Natural killer cell (primary cell): Measurements from ENCODE around the gene TLL2. TPM values are rescaled to one million over a fixed set of nuclear protein-coding genes. Genes with fewer than 3 reads are reported as not detected.

Experiments
- ATAC-seq, 3 donors: fragments of 150-1000 bp in 2 of 3; fragments of 200-7000 bp in 1 of 3; cut with Tn5 transposase; 1 replicate in 1 of 3; 2 replicates in 2 of 3; pipeline ENCODE4 v1.10.0; 2021; ENCODE audit warnings: mild to moderate bottlenecking in 2 of 3, moderate library complexity in 2 of 3
- DNase-seq, 2 donors: peaks; one replicate each; pipeline versions ENCODE4 v3.0.0 to v3.0.0-alpha.2; 2013 to 2021; ENCODE audit warnings: mixed read lengths in 1 of 2
- H3K27ac ChIP-seq: one replicate; pipeline ENCODE4 v1.5.1; 2013; ENCODE audit warnings: mild to moderate bottlenecking, low read length
- H3K27me3 ChIP-seq: one replicate; pipeline ENCODE4 v1.6.1; 2013; ENCODE audit warnings: low read length; ENCODE audit not compliant: control insufficient read depth, insufficient read depth
- H3K36me3 ChIP-seq: one replicate; pipeline ENCODE4 v1.6.1; 2013; ENCODE audit warnings: low read length; ENCODE audit not compliant: control insufficient read depth, insufficient read depth
- H3K4me1 ChIP-seq: one replicate; pipeline ENCODE4 v1.6.1; 2013; ENCODE audit warnings: low read length; ENCODE audit not compliant: control insufficient read depth, insufficient read depth
- H3K4me3 ChIP-seq: one replicate; pipeline ENCODE4 v1.5.1; 2013; ENCODE audit warnings: low read length
- H3K9me3 ChIP-seq: one replicate; pipeline ENCODE4 v1.6.1; 2013; ENCODE audit warnings: low read length; ENCODE audit not compliant: control insufficient read depth, insufficient read depth
- H3K27ac Mint-ChIP-seq, 2 donors: one replicate each; pipeline ENCODE4 v1.8.0; 2022; ENCODE audit warnings: mild to moderate bottlenecking in 2 of 2, mixed read lengths in 2 of 2, moderate library complexity in 1 of 2
- H3K27me3 Mint-ChIP-seq, 2 donors: one replicate each; pipeline ENCODE4 v1.8.0; 2022; ENCODE audit warnings: low read depth in 2 of 2, mixed read lengths in 2 of 2
- H3K36me3 Mint-ChIP-seq: one replicate; pipeline ENCODE4 v1.8.0; 2022; ENCODE audit warnings: mixed read lengths
- H3K4me1 Mint-ChIP-seq, 2 donors: one replicate each; pipeline ENCODE4 v1.8.0; 2022; ENCODE audit warnings: mixed read lengths in 2 of 2
- H3K4me3 Mint-ChIP-seq: one replicate; pipeline ENCODE4 v1.8.0; 2022; ENCODE audit warnings: mild to moderate bottlenecking, moderate library complexity, mixed read lengths
- H3K9me3 Mint-ChIP-seq, 2 donors: one replicate each; pipeline ENCODE4 v1.8.0; 2022; ENCODE audit warnings: mixed read lengths in 2 of 2
- WGBS: methylation state at CpG from one replicate; pipeline ENCODE4 v1.1.7; 2013; ENCODE audit warnings: missing lambda C conversion rate; ENCODE audit not compliant: insufficient coverage; 5-methylcytosine and 5-hydroxymethylcytosine counted together
- intact Hi-C: fragments of 100-400 bp; cut with micrococcal nuclease; formaldehyde crosslinking; loops from one replicate; pipeline ENCODE4 v1.14.2; 2022
- total RNA-seq, 4 donors: library from RNA; stranded (reverse); fragments of 120-200 nt in 1 of 4; gene quantifications; one replicate each; pipeline versions ENCODE4 v1.2.3 to v1.2.4, GENCODE V29; 2013 to 2022
- TF ChIP-seq, protein P1 (sequence below): fragments of 200-600 bp; IDR thresholded peaks from one replicate; pipeline ENCODE4 v1.8.0; 2022; ENCODE audit warnings: antibody characterized with exemption

Gene TLL2
- total RNA-seq, 3 donors from 2014 or later (not counting 1 experiment from before 2014, with no cell fraction given), result not detected

DNA sequence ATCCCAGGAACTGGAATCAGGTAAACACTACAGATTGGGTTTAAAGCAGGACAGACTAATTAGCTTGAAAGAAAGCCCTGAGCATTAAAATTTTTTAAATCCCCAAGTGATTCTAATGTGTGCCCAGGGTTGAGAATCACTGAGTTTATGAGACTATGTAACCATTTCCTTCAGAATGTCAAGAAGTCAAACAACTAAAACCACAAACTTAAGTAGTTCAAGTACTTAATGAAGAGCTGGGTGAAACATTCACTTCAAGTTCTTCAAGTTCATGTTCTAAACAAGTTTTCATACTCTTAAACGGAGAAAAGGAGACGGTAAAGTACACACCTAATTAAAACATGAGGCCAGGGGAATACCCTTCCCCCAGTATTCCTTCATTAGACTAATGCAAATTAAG lies 28.2 kb upstream of the TLL2 start:
- Mint-ChIP-seq H3K36me3 (peaks cover 26% of the 10 kb centered on the region), H3K27ac (peak overlapping the region; percentile 30 to 68), H3K4me1 (peaks cover 33 to 42% of the 10 kb centered on the region in 2 donors), H3K9me3 (no peaks in the 10 kb centered on the region), H3K4me3 (no peak overlapping the region), H3K27me3 (no peaks in the 10 kb centered on the region)
- Histone ChIP-seq H3K4me1 (no peaks in the 10 kb centered on the region), H3K27ac (no peak overlapping the region), H3K4me3 (no peak overlapping the region), H3K27me3 (no peaks in the 10 kb centered on the region), H3K9me3 (no peaks in the 10 kb centered on the region), H3K36me3 (peaks cover 50% of the 10 kb centered on the region)
- TF ChIP-seq, protein P1, sequence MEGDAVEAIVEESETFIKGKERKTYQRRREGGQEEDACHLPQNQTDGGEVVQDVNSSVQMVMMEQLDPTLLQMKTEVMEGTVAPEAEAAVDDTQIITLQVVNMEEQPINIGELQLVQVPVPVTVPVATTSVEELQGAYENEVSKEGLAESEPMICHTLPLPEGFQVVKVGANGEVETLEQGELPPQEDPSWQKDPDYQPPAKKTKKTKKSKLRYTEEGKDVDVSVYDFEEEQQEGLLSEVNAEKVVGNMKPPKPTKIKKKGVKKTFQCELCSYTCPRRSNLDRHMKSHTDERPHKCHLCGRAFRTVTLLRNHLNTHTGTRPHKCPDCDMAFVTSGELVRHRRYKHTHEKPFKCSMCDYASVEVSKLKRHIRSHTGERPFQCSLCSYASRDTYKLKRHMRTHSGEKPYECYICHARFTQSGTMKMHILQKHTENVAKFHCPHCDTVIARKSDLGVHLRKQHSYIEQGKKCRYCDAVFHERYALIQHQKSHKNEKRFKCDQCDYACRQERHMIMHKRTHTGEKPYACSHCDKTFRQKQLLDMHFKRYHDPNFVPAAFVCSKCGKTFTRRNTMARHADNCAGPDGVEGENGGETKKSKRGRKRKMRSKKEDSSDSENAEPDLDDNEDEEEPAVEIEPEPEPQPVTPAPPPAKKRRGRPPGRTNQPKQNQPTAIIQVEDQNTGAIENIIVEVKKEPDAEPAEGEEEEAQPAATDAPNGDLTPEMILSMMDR, result no peak
- no peak for DNase-seq
- intact Hi-C loops, result no loop called here
- 79% methylated on average over 2 of the region's 2 CpGs for WGBS
- ATAC-seq, result no peak

DNA sequence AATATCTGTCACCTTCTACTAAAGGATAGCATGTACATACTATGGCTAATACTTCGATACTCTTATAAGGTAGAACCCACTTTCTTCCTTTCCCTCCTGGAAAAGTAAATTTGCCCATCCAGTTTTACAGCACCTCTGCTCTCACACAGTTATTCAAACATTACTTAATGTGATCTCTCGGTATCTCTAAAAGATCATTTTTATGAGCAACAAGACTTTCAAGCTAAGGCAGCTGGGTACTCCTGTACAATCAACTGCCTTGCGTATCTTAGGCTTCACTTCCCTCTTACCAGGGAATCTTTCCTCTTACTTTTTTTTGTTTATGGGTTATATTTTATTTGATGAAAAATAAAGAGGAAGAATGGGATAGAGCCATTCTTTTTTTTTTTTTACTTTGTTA lies 26.5 kb upstream of the TLL2 start:
- no peak for ATAC-seq
- H3K9me3 Mint-ChIP-seq, result no peaks in the 10 kb centered on the region
- H3K4me3 ChIP-seq, result no peak overlapping the region
- peaks cover 38% of the 10 kb centered on the region for H3K36me3 ChIP-seq
- H3K27ac Mint-ChIP-seq, result peak overlapping the region in 1 of 2 donors; percentile 7
- no peak for DNase-seq
- intact Hi-C loops, result no loop called here
- no peaks in the 10 kb centered on the region for H3K27me3 Mint-ChIP-seq
- TF ChIP-seq, protein P1, result no peak
- no peak overlapping the region for H3K27ac ChIP-seq
- no peak overlapping the region for H3K4me3 Mint-ChIP-seq
- H3K9me3 ChIP-seq, result no peaks in the 10 kb centered on the region
- no peaks in the 10 kb centered on the region for H3K4me1 ChIP-seq
- WGBS, result 100% methylated on average over 2 of the region's 3 CpGs
- peaks cover 13% of the 10 kb centered on the region for H3K36me3 Mint-ChIP-seq
- H3K4me1 Mint-ChIP-seq, result peaks cover 33 to 45% of the 10 kb centered on the region in 2 donors
- H3K27me3 ChIP-seq, result no peaks in the 10 kb centered on the region

DNA sequence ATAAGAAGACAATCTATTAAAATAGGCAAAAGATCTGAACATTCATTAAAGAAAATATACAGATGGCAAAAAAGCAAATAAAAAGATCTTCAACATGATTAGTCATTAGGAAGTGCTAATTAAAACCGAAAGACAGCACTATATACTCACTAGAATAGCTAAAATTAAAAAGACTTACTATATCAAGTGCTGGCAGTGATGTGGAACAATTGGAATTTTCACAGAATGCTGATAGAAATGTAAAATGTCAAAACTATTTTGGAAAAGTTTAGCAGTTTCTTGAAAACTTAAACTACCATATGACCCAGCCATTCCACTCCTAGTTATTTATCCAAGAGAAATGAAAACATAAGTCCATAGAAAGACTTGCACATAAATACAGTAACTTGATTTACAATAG lies 25.0 kb upstream of the TLL2 start:
- peaks cover 33 to 45% of the 10 kb centered on the region in 2 donors for H3K4me1 Mint-ChIP-seq
- H3K9me3 Mint-ChIP-seq, result no peaks in the 10 kb centered on the region
- ATAC-seq (no peak), DNase-seq (no peak)
- H3K36me3 ChIP-seq, result peaks cover 34% of the 10 kb centered on the region
- intact Hi-C loops, result no loop called here
- TF ChIP-seq, protein P1, result no peak
- WGBS, result no CpG with 5 or more reads among the region's 1 CpG
- no peak overlapping the region for H3K27ac ChIP-seq
- H3K4me3 Mint-ChIP-seq, result no peak overlapping the region
- H3K4me3 ChIP-seq, result no peak overlapping the region
- no peaks in the 10 kb centered on the region for H3K27me3 ChIP-seq
- H3K9me3 ChIP-seq, result no peaks in the 10 kb centered on the region
- H3K27ac Mint-ChIP-seq, result peak overlapping the region in 1 of 2 donors; percentile 11
- H3K36me3 Mint-ChIP-seq, result peaks cover 10% of the 10 kb centered on the region
- no peaks in the 10 kb centered on the region for H3K4me1 ChIP-seq
- H3K27me3 Mint-ChIP-seq, result no peaks in the 10 kb centered on the region

DNA sequence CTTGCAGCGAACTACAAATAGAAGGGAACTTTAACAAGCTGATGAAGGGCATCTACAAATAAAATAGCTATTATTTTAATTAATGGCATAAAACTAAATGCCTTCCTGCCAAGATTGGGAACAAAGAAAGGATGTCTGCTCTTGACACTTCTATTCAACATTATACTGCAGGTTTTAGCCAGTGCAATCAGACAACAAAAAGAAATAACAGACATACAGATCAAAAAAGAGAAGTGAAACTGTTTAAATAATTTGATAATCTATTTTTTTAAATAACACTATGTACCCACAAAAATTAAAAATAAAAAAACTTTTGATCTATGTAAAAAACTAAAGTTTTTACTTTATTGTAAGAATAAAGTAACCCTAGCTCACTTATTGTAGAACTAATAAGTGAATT lies 22.4 kb upstream of the TLL2 start:
- intact Hi-C loops, result no loop called here
- ATAC-seq, result no peak
- no peak for DNase-seq
- peaks cover 24 to 39% of the 10 kb centered on the region in 2 donors for H3K4me1 Mint-ChIP-seq
- TF ChIP-seq, protein P1, result no peak
- Histone ChIP-seq H3K27ac (no peak overlapping the region), H3K4me1 (no peaks in the 10 kb centered on the region), H3K4me3 (no peak overlapping the region), H3K27me3 (no peaks in the 10 kb centered on the region), H3K9me3 (no peaks in the 10 kb centered on the region), H3K36me3 (peaks cover 38% of the 10 kb centered on the region)
- H3K27me3 Mint-ChIP-seq, result no peaks in the 10 kb centered on the region
- H3K9me3 Mint-ChIP-seq, result no peaks in the 10 kb centered on the region
- peak overlapping the region in 1 of 2 donors; percentile 57 for H3K27ac Mint-ChIP-seq
- WGBS, result no CpG with 5 or more reads among the region's 1 CpG
- H3K4me3 Mint-ChIP-seq, result no peak overlapping the region
- H3K36me3 Mint-ChIP-seq, result peaks cover 6% of the 10 kb centered on the region
